GM12874 (cell line): ENCODE results near the gene GSK3A.

Experiments used
- CTCF ChIP-seq: IDR thresholded peaks from 2 replicates; pipeline ENCODE4 v1.5.1; 2011; ENCODE audit warnings: low read depth, mild to moderate bottlenecking, control low read depth, low read length, moderate library complexity; ENCODE audit not compliant: insufficient read depth

The GSK3A gene

GRCh38 chr19:42250666-42251531 is 8.5 kb upstream of the GSK3A start:
- no peak for TF ChIP-seq CTCF

GRCh38 chr19:42250183-42250665 is 7.8 kb upstream of the GSK3A start:
- TF ChIP-seq CTCF, result no peak

GRCh38 chr19:42249769-42250168 is 7.4 kb upstream of the GSK3A start:
- no peak for TF ChIP-seq CTCF

- TF ChIP-seq CTCF, result no peak
Observed at GRCh38 chr19:42249149-42249750, 6.8 kb upstream of the GSK3A start.

- TF ChIP-seq CTCF, result no peak
Observed at GRCh38 chr19:42248270-42249148, 6.1 kb upstream of the GSK3A start.

GRCh38 chr19:42247640-42248199 is 5.3 kb upstream of the GSK3A start:
- no peak for TF ChIP-seq CTCF
